SKM-1 treated with dmso at 0.1 percent for 144 hours (cell line): ENCODE results near the gene CACNA1C.
"Not testable (repeated sequence)": the region's sequence is repeated elsewhere in the genome, so short reads cannot be mapped to it uniquely, and the experiment has no call there.

Source experiments
- DNase-seq: peaks from one replicate; lab custom pipeline; 2025; ENCODE audit not compliant: unreplicated experiment; lab: John Stamatoyannopoulos, UW

The CACNA1C gene

GRCh38 chr12:2110127-2110526 lies 57.3 kb downstream of the CACNA1C start:
- no peak for DNase-seq

- no peak for DNase-seq
Observed at GRCh38 chr12:2110849-2111566, 58.2 kb downstream of the CACNA1C start.

- no peak for DNase-seq
Observed at GRCh38 chr12:2111826-2112225, 59.0 kb downstream of the CACNA1C start.

- DNase-seq = no peak
Observed at GRCh38 chr12:2112401-2112800, 59.6 kb downstream of the CACNA1C start.

- DNase-seq = no peak
Observed at GRCh38 chr12:2113119-2113912, 60.5 kb downstream of the CACNA1C start.

GRCh38 chr12:2114071-2114470 lies 61.3 kb downstream of the CACNA1C start:
- DNase-seq = no peak

GRCh38 chr12:2115101-2115845 lies 62.5 kb downstream of the CACNA1C start:
- no peak for DNase-seq

- no peak for DNase-seq
Observed at GRCh38 chr12:2117541-2117940, 64.8 kb downstream of the CACNA1C start.

GRCh38 chr12:2118061-2118460 lies 65.3 kb downstream of the CACNA1C start:
- no peak for DNase-seq

- no peak for DNase-seq
Observed at GRCh38 chr12:2118481-2119255, 65.9 kb downstream of the CACNA1C start.

GRCh38 chr12:2119266-2119665 lies 66.5 kb downstream of the CACNA1C start:
- DNase-seq = no peak

- DNase-seq = no peak
Observed at GRCh38 chr12:2120982-2121758, 68.4 kb downstream of the CACNA1C start.

- no peak for DNase-seq
Observed at GRCh38 chr12:2124466-2125023, 71.8 kb downstream of the CACNA1C start.

GRCh38 chr12:2125651-2126522 lies 73.1 kb downstream of the CACNA1C start:
- no peak for DNase-seq

- no peak for DNase-seq
Observed at GRCh38 chr12:2126676-2127406, 74.1 kb downstream of the CACNA1C start.

- no peak for DNase-seq
Observed at GRCh38 chr12:2129076-2129475, 76.3 kb downstream of the CACNA1C start.

GRCh38 chr12:2135661-2136418 lies 83.1 kb downstream of the CACNA1C start:
- DNase-seq = not testable (repeated sequence)

- no peak for DNase-seq
Observed at GRCh38 chr12:2136901-2137300, 84.1 kb downstream of the CACNA1C start.
